Neural cell (in vitro differentiated cells): ENCODE data around the gene DPH3. TPM values are rescaled to one million over a fixed set of nuclear protein-coding genes. Genes with fewer than 3 reads are reported as not detected.

Source experiments
- H2AFZ ChIP-seq: fragments of 200-600, 300-800 bp; sonication (generic), shearing (Covaris generic); 2 replicates; pipeline ENCODE4 v1.6.0; 2014; ENCODE audit warnings: low read depth, mild to moderate bottlenecking, antibody characterized with exemption, low read length, moderate library complexity
- H3F3A ChIP-seq: fragments of 200-600 bp; shearing (Covaris generic); 2 replicates; pipeline ENCODE4 v1.6.1; 2016; ENCODE audit warnings: mild to moderate bottlenecking, moderate library complexity, mixed read lengths, antibody characterized with exemption, low read length; ENCODE audit not compliant: insufficient read depth, poor library complexity, severe bottlenecking
- H3K27ac ChIP-seq: fragments of 200-600, 300-800 bp; sonication (generic), shearing (Covaris generic); 2 replicates; pipeline ENCODE4 v1.5.1; 2014; ENCODE audit warnings: mild to moderate bottlenecking, low read length, moderate library complexity
- H3K27me3 ChIP-seq: fragments of 300-800, 200-600 bp; sonication (generic), shearing (Covaris generic); 2 replicates; pipeline ENCODE4 v1.6.0; 2014; ENCODE audit warnings: mild to moderate bottlenecking, low read depth, low read length, moderate library complexity; ENCODE audit not compliant: insufficient read depth
- H3K36me3 ChIP-seq: fragments of 300-800, 200-600 bp; sonication (generic), shearing (Covaris generic); 2 replicates; pipeline ENCODE4 v1.5.1; 2014; ENCODE audit warnings: mild to moderate bottlenecking, antibody characterized with exemption, low read length, moderate library complexity; ENCODE audit not compliant: insufficient read depth
- H3K4me2 ChIP-seq: fragments of 300-800, 200-600 bp; sonication (generic), shearing (Covaris generic); 2 replicates; pipeline ENCODE4 v1.6.0; 2014; ENCODE audit warnings: mild to moderate bottlenecking, low read length
- H3K4me3 ChIP-seq: fragments of 300-800, 200-600 bp; sonication (generic), shearing (Covaris generic); 2 replicates; pipeline ENCODE4 v1.5.1; 2014; ENCODE audit warnings: mild to moderate bottlenecking, low read length, moderate library complexity
- H3K79me2 ChIP-seq: fragments of 200-600 bp; shearing (Covaris generic); replicated peaks from 2 replicates; pipeline ENCODE4 v1.6.0; 2014; ENCODE audit warnings: mild to moderate bottlenecking, low read length, moderate library complexity; ENCODE audit not compliant: insufficient read depth
- H3K9ac ChIP-seq: fragments of 300-800, 200-600 bp; sonication (generic), shearing (Covaris generic); 2 replicates; pipeline ENCODE4 v1.6.1; 2016; ENCODE audit warnings: mild to moderate bottlenecking, low read length, mixed read lengths
- H3K9me2 ChIP-seq: fragments of 200-600 bp; shearing (Covaris generic); 2 replicates; pipeline ENCODE4 v1.6.1; 2016; ENCODE audit warnings: mild to moderate bottlenecking, low read length, mixed read lengths; ENCODE audit not compliant: insufficient read depth
- H3K9me3 ChIP-seq: fragments of 200-600, 300-800 bp; sonication (generic), shearing (Covaris generic); 2 replicates; pipeline ENCODE4 v1.6.1; 2016; ENCODE audit warnings: mild to moderate bottlenecking, mixed run types, low read length, moderate library complexity, mixed read lengths
- H4K20me1 ChIP-seq: fragments of 200-600 bp; shearing (Covaris generic); 2 replicates; pipeline ENCODE4 v1.6.1; 2016; ENCODE audit warnings: mild to moderate bottlenecking, mixed run types; ENCODE audit not compliant: insufficient read depth
- CTCF ChIP-seq: fragments of 450-650 bp; IDR thresholded peaks from 2 replicates; pipeline ENCODE4 v1.5.1; 2014; ENCODE audit warnings: antibody characterized with exemption, mild to moderate bottlenecking, moderate library complexity; ENCODE audit not compliant: poor library complexity, severe bottlenecking
- EP300 ChIP-seq: fragments of 450-650 bp; conservative IDR thresholded peaks from 2 replicates; pipeline ENCODE4 v1.6.1; 2014; ENCODE audit warnings: antibody characterized with exemption, mild to moderate bottlenecking, moderate library complexity; ENCODE audit not compliant: poor library complexity, severe bottlenecking
- EZH2 ChIP-seq: fragments of 200-600, 300-800 bp; shearing (Covaris generic), sonication (generic); IDR thresholded peaks from 2 replicates; pipeline ENCODE4 v1.6.1; 2014; ENCODE audit warnings: antibody characterized with exemption, low read length, borderline replicate concordance, mild to moderate bottlenecking; ENCODE audit not compliant: insufficient read depth, poor library complexity, severe bottlenecking
- MXI1 ChIP-seq: fragments of 450-650 bp; conservative IDR thresholded peaks from 2 replicates; pipeline ENCODE4 v1.6.1; 2014; ENCODE audit warnings: antibody characterized with exemption, mild to moderate bottlenecking; ENCODE audit not compliant: poor library complexity, severe bottlenecking
- POLR2AphosphoS5 ChIP-seq: IDR thresholded peaks from 2 replicates; pipeline ENCODE4 v1.6.1; 2012
- RAD21 ChIP-seq: fragments of 450-650 bp; conservative IDR thresholded peaks from 2 replicates; pipeline ENCODE4 v1.6.1; 2014; ENCODE audit warnings: antibody characterized with exemption, mild to moderate bottlenecking, moderate library complexity
- REST ChIP-seq: IDR thresholded peaks from 2 replicates; pipeline ENCODE4 v1.6.1; 2012; ENCODE audit warnings: borderline replicate concordance
- SMC3 ChIP-seq: fragments of 450-650 bp; conservative IDR thresholded peaks from 2 replicates; pipeline ENCODE4 v1.6.1; 2014; ENCODE audit warnings: antibody characterized with exemption, mild to moderate bottlenecking, moderate library complexity; ENCODE audit not compliant: poor library complexity
- TAF1 ChIP-seq: IDR thresholded peaks from 2 replicates; pipeline ENCODE4 v1.6.1; 2012; ENCODE audit warnings: low read depth
- polyA plus RNA-seq: library from polyadenylated mRNA; depleted of rRNA; stranded (reverse); fragments of >200 nt; gene quantifications from 2 replicates; pipeline ENCODE4 v1.2.3, GENCODE V29; 2014

The DPH3 gene
- polyA plus RNA-seq, 1 donor from 2014 or later, result 38.5 TPM

GRCh38 chr3:16249336-16249735 lies 15.4 kb downstream of the DPH3 start:
- Histone ChIP-seq H3K36me3 (no peaks in the 10 kb centered on the region), H3F3A (no peaks in the 10 kb centered on the region), H2AFZ (no peak overlapping the region), H3K9ac (no peak overlapping the region), H3K79me2 (no peaks in the 10 kb centered on the region), H3K9me3 (no peaks in the 10 kb centered on the region), H3K27me3 (no peaks in the 10 kb centered on the region), H3K9me2 (no peaks in the 10 kb centered on the region), H3K27ac (no peak overlapping the region), H3K4me3 (no peak overlapping the region), H3K4me2 (no peak overlapping the region), H4K20me1 (no peaks in the 10 kb centered on the region)
- TF ChIP-seq SMC3, result no peak
- no peak for TF ChIP-seq EZH2
- TF ChIP-seq REST, result no peak
- TF ChIP-seq EP300, result no peak
- TF ChIP-seq CTCF, result no peak
- no peak for TF ChIP-seq TAF1
- no peak for TF ChIP-seq MXI1
- TF ChIP-seq POLR2AphosphoS5, result no peak
- TF ChIP-seq RAD21, result no peak

GRCh38 chr3:16248556-16248955 lies 16.2 kb downstream of the DPH3 start:
- Histone ChIP-seq H3K9me3 (no peaks in the 10 kb centered on the region), H3F3A (no peaks in the 10 kb centered on the region), H3K79me2 (no peaks in the 10 kb centered on the region), H2AFZ (no peak overlapping the region), H3K27me3 (no peaks in the 10 kb centered on the region), H3K4me2 (no peak overlapping the region), H3K36me3 (no peaks in the 10 kb centered on the region), H3K9me2 (no peaks in the 10 kb centered on the region), H3K9ac (no peak overlapping the region), H3K27ac (no peak overlapping the region), H4K20me1 (no peaks in the 10 kb centered on the region), H3K4me3 (no peak overlapping the region)
- TF ChIP-seq CTCF, result no peak
- TF ChIP-seq TAF1, result no peak
- no peak for TF ChIP-seq RAD21
- no peak for TF ChIP-seq MXI1
- no peak for TF ChIP-seq POLR2AphosphoS5
- no peak for TF ChIP-seq EP300
- TF ChIP-seq REST, result no peak
- no peak for TF ChIP-seq SMC3
- TF ChIP-seq EZH2, result no peak
